ENCODE results near the gene CLCN4.
A peak's percentile ranks its signal among the peaks of the same experiment; 100 is the strongest.

The CLCN4 gene

DNA sequence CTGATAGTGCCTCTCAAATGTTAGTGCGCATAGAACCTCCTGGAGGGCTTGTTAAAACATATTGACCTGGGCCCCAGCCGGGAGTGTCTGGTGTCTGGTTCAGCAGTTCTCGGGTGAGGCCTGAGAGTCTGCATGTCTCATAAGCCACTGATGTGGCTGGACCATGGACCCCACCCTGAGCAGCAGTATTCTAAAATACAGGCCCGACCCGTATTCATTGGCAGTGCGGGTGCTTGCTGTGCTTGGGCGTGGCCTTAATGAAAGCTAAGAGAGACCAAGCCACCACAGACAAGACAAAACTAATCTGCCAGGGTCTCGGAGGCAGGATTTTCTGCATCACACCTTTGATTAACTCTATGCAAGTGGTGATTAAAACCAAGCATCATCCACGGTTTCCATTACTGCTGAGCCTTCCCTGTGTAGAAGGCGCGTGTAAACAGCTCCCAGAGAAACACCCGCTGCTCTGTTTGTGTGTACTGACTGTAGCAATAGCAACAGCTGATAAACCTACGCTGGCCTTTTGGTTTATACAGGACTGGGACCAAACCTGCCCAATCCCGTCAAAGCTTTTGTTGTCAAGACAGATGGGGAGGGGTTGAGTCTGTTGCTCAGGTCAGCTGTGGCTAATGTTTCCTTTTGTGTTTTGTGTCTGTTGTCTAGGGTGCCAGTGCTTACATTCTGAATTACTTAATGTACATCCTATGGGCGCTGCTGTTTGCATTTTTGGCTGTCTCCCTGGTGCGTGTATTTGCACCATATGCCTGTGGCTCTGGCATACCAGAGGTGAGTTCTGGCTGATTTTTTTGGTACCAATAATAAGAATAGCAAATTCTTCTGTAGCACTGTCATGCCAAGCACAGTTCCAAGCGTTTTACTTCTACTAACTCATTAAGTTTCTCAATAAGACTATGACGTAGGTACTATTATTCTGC, 40.8 kb downstream of the CLCN4 start:
- no peak for DNase-seq

DNA sequence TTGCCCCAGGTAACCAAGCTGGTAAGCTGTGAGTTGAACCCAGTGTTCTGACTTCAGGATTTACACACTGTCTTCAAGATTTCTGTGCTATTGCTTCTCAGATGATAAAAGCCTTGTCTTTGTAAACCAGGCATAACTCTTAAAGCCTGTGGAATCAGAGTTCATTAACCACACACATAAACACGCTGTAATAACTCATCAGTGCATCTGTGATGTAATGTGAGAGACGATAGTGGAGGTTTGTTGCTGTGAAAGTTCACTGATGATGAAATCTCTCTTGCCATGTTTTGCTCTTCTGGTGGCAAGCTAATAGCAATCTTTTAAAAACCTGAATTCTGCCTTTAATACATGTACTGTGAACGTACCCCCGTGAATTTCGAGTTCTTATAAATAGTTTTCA, 41.5 kb downstream of the CLCN4 start:
- DNase-seq: no peak

DNA sequence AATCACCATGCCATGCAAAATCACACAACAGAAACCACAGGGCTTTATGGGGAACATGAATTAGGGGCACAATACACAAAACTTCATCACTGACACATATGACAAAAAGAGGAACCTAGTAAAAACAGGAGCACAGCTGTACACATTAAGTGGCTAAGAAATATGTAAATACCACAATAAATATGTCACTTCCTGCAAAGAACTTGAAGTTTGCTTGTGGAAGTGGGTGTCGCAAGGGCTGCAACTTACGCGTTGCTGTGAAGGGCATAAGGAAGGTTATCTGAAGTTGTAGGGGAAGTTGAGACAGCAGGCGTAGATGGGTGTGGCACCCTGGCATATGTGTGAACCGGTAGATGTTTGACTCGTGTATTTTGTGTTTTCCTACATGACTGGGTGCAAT, 42.4 kb downstream of the CLCN4 start:
- DNase-seq: no peak

DNA sequence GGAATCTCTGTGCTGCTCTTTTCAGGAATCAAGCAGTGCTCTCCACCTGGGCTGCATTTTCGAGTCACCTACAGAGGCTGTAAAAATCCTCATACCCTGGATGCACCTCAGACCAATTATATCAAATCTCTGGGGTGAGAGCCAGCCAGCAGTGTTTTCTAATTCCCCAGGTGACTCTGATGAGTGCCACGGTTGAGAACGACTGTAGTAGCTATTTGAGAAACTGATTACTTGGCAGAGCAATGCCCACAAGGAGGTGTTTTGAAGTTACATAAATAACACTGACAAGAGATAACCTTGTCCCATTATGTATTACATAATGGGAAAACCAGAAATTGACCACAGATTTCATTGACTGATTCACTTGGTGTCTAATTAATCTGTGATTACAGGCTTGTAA, 46.8 kb downstream of the CLCN4 start:
- DNase-seq: peak; percentile 5

DNA sequence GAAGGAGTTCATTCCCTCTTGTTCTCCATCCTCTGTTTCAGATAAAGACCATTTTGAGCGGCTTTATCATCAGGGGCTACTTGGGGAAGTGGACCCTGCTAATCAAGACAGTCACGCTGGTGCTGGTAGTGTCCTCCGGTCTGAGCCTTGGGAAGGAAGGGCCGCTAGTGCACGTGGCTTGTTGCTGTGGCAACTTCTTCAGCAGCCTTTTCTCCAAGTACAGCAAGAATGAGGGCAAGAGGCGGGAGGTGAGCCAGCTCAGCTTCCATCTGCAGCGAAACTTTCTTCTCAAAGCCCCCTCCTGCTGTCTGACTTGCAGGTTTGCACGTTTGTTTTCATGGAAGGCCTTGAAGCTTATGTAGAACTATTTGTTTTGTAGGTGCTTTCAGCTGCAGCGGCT, 49.5 kb downstream of the CLCN4 start:
- no peak for DNase-seq

DNA sequence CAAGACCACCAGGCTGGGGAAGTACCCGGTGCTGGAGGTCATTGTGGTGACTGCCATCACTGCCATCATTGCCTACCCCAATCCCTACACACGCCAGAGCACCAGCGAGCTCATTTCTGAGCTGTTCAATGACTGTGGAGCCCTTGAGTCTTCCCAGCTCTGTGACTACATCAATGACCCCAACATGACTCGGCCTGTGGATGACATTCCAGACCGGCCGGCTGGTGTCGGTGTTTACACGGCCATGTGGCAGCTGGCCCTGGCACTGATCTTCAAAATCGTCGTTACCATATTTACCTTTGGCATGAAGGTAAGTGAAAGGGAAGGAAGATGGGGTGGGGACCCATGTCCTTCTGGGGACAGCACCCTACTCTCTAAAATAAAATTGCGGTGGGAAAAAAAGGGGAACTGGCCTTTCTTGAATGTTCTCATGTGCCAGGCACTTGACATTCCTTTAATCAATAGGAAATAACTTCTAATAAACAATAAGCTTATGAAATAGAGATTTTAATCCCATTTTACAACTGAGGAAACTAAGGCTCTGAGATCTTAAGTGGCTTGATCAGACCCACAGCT, 51.6 kb downstream of the CLCN4 start:
- no peak for DNase-seq

DNA sequence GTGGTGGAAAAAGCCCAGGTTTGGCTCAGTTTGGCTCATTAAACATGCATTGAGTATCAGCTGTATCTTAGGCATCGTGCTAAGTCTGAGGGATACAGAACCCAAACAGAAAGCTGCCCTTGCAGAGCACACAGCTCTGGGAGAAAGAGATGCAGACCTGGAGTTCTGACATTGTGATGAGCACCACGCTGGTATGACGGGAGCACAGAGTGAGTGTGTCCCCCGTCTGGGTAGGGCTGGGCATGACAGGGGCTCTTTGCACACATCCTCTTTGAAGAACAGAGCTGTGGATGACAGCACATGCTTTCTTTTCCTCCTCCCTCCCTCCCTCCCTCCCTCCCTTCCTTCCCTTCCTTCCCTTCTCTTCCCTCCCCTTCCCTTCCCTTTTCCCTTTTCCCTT, 52.2 kb downstream of the CLCN4 start:
- DNase-seq: no peak

DNA sequence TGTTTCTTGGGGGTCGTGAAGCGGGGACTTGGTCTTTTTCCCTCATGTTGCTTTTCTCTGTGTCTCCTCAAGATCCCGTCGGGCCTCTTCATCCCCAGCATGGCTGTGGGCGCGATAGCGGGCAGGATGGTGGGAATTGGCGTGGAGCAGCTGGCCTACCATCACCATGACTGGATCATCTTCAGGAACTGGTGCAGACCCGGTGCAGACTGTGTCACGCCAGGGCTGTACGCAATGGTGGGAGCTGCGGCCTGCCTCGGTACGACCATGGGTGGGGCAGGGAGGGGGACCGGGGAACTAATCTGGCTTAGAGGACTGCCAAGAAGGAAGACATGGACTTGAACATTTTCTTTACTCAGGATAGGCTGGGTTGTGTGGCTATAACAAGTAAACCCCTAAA, 55.6 kb downstream of the CLCN4 start:
- no peak for DNase-seq

DNA sequence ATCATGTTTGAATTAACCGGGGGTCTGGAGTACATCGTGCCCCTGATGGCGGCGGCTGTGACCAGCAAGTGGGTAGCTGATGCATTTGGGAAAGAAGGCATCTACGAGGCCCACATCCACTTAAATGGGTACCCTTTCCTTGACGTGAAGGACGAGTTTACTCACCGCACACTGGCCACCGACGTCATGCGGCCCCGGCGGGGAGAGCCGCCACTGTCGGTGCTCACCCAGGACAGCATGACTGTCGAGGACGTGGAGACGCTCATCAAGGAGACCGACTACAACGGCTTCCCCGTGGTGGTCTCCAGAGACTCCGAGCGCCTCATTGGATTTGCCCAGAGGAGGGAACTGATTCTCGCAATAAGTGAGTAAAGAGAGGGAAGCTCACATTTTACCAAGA, 56.9 kb downstream of the CLCN4 start:
- DNase-seq: no peak

DNA sequence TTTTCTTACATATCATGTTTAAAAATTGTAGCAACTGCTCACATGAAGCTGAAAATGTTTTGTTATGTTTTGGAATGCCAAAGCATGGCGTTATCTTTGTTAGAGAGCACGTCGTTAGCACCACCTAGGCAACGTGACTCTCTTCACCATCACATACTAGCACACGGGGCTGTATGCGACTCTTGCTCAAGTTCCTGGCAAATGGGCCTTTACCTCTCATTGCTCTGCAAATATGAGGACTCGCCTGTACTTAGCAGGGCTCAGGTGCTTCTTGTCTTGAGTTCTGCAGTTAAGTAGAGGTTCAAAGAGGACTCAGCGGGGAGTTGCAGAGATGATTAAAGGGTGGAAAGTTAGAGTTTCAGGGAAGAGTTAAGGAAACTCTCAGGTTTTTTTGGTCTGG, 59.4 kb downstream of the CLCN4 start:
- DNase-seq: no peak

DNA sequence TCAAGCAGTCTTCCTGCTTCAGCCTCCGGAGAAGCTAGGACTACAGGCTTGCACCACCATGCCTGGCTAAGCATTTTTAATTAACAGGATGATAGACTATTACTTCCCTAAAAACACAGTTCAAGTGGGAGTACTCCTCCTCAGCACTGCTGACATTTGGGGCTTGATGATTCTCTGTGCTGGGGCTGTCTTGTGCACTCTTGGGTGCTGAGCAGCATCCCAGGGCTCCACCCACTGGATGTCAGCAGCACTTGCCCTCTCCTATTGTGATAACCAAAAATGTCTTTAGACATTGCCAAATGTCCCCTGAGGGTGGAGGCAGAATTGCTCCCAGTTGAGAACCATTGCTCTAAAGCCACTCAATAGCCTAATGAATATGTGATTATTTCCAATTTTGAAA, 60.4 kb downstream of the CLCN4 start:
- DNase-seq: no peak

DNA sequence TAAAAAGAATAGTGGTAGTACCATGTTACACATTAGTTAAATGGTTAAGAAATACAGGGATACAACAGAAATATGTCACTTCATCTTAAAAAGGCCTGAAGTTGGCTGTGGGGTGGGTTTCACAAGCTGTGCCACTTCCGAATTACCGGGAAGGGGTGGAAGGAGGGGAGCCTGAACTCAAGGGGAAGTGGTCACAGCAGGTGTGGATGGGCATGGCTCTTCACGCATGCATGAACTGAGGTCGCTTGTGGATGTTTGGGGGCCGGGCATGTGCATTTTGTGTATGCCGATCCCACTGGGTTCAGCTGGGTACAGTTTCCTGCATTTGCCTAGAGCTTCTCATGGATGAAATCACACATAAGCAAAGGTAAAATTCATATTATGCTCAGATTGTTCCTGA, 64.9 kb downstream of the CLCN4 start:
- DNase-seq: no peak

DNA sequence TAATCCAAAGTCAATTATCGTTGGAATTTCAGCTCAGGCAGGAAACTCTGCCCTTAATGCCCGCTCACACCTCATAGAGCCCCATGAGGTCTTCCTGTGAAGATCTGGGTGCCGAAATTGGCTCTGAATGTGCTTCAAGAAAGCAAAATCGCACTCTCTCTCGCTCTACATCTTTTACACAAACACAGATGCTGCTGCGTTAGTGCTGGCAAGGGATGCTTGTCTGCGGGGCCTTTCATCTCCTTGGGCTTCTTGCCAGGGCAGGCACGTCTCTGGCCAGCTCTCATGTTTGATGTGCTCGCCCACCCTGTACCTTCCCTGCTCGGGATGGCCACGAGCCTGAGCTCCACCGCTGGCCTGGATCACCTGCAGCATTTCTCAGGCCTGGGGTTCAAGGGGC, 66.5 kb downstream of the CLCN4 start:
- DNase-seq: no peak

DNA sequence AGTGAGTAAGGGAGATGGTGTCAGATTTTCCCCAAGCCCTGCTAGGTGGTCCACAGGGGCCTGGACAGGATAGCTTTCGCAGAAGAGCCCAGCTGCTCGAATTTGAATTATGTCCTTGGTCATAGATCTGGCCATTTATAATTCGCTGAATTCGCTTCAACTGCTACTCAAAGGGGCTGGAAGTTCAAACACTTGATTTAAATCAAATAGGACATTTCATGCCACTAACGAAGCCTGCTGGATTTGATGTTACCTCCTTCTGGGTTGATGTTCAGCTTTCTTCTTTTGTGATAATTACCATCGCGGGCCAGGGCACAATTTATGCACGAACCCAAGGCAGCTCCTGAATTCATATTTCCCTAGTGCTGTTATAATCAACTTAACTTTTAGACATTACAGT, 67.0 kb downstream of the CLCN4 start:
- no peak for DNase-seq

DNA sequence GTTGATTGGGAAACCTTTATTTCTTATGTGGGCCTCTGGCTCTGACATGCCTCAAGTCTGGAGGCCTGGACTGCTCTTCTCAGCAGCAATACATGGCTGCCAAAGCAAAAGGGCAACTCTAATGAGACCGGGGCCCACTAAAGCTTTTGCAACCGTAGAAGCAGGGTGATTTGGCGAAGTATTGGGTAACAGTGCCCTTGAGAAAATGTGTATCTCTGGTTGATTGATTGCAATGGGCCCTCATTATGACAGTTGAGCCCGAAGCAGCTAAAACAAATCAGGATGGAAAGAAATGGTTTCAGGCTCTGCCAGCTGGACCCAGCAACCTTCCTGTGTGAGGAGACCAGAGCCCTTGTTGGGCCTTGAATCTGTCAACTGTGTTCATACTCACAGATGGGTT, 73.4 kb downstream of the CLCN4 start:
- no peak for DNase-seq

DNA sequence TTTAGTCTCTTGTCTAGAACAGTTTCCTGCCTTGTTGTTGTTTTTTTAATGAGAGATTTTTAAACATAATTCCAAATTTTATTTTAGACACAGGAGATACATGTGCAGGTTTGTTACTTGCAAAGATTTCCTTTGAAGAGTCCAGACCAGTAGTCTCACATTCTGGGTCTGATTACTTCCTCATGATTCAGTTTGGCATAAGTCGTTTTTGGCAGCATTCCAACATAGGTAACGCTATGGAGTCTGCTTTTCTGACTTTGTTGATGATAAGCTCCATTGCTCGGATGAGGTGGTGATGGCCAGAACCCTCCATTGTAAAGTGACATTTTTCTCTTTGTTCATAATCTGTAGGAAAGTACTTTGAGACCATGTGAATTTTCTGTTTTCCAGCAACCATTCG, 74.7 kb downstream of the CLCN4 start:
- peak; percentile 21 for DNase-seq

DNA sequence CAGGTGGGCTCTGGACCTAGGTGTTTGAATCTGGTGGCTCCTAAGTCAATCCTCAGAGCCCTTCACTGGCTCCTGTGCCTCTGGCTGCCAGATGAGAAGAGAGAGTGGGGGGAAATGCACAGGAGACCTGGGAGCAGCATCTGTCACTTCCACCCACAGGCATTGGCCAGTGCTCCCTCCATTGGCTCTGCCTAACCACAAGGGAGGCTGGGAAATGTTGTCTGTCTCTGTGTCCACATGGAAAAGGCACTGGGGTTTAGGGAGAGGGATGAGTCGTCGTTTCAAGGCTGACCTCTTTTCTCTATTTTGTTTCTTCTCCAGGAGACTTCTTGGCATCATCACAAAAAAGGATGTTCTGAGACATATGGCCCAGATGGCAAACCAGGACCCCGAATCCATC, 76.4 kb downstream of the CLCN4 start:
- no peak for DNase-seq

DNA sequence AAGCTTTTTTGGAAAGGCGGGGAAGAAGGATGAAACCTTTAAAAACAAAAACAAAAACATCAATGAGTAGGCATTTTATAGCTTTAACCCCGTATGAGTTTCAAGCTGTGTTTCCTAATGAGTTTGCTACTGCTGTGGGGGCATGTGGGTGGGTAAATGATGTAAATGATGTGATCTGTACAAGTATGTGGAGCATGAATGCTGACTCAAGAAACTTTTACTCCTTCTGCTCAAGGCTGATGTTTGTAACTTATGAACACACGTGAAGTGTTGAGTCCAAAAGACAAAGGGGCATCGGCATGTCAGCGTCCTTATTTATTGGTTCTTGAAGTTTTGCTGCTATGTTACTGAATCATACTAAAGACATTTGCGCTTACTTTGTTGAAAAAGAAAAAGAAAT, 76.9 kb downstream of the CLCN4 start:
- DNase-seq: no peak

DNA sequence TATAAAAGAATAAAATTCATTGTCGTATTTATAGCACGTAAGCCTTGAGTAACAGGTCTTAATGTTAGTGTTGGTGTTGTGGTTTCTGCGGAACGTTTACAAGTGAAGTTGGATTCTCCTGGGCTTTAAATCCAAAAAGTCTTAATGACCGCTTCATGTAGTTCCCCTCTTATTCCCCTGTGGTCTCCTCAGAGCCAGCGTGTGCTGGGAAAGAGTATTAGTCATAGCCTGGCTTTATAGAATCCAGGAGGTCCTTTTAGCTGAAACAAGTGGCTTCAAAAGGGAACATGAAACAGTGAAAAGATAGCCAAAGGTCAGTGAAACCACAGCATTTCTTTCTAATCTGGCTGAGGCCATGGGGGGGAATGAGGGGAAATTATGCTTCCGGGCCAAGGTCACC, 79.1 kb downstream of the CLCN4 start:
- no peak for DNase-seq

DNA sequence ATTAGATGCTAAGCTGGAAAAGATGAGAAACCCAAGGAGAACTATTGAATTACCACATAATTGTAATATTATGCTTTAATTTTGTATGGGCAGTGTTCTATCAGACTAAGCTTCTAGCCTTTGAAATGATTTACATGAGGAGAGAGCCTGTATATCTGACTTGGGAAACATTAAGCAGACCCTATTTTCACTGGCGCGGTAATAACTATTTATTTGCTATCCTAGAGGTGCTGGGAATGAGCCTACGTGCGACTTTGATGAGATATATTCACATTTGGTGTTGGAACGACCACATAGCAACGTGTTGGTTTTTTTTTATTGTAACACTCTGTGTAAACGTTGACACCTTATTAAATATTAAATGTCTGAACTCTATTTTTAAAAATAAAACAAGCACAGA, 80.5 kb downstream of the CLCN4 start:
- no peak for DNase-seq

DNA sequence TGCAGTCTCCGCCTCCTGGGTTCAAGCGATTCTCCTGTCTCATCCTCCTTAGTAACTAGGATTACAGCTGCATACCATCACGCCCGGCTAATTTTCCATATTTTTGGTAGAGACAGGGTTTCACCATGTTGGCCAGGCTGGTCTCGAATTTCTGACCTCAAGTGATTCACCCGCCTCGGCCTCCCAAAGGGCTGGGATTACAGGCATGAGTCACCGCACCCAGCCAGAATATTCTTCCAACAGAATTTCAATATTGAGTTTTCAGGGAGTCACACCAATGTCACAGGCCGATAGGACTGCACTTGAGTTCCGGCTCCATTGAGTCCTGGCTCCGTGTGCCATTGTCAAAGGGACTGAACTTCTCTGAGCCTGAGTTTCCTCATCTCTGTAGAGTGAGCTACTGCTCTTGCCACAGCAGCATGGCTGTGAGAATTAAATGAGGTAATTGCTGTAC, 82.9 kb downstream of the CLCN4 start:
- DNase-seq: no peak

DNA sequence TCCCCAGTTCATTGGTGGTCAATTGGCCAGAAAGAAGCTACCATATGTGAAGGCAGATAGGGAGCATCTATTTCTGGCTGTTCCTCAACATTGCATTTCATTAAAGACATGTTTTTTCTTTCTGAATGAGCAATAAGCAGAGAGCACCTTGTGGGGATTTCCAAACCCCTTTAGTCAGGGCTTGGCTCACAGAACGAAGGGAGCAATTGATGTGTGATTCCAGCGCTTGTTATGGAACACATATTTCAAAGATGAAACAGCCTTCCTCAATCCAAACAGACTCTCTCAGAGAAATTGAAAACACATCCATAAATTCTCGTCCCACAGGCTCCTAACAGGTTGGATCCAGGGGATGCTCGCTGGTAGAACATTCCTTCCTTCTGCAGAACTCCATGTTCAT, 84.1 kb downstream of the CLCN4 start:
- DNase-seq: no peak

DNA sequence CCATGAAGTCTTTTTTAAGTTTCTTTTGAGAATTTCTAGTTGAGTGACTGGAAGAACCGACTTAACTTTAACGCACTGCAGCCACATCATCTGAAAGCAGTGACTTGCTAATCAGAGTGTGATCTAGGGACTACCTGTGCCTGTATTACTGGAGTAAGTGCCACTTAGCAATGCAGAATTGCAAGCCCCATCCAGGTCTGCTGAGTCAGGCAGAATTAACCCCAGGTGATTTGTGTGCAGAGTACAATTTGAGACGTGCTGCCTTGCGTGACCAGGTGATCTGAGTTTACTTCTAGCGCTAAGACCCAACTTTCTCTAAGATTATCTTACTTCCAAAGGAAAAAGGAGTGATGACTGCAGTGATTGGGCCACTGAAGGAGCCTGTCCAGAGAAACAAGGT, 85.3 kb downstream of the CLCN4 start:
- peak; percentile 37 for DNase-seq

DNA sequence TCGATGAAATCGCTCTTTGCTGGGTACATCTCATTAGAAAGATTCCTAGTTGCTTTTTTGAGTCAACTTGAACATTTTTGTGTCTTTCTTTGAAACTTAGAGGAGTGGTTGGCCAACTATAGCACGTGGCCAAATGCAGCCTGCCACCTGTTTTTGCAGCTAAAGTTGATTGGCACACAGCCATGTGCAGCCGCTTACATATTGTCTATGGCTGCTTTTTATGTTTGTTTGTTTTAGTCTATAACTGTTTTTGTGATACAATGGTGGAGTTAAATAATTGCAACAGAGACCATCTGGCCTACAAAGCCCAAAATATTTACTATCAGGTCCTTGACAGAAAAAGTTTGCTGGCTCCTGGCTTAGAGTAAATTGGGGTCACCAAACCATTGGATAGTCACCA, 86.3 kb downstream of the CLCN4 start:
- no peak for DNase-seq
